B cell (primary cell): ENCODE data around the gene SEMA4F. TPM values are rescaled to one million over a fixed set of nuclear protein-coding genes. Genes with fewer than 3 reads are reported as not detected.

Experiments used
- ATAC-seq: fragments of 200-7000 bp; cut with Tn5 transposase; one replicate; pipeline ENCODE4 v1.10.0; 2021; ENCODE audit warnings: low read depth, mild to moderate bottlenecking, moderate number of reproducible peaks, moderate library complexity
- CTCF ChIA-PET: fragments of 350-600 bp; sonication (Branson Sonifier 250); formaldehyde crosslinking; loops from one replicate; lab custom pipeline; 2021; ENCODE audit warnings: antibody characterized with exemption, inconsistent platforms; lab: Charles Lee
- POLR2A ChIA-PET: fragments of 350-600 bp; sonication (Branson Sonifier 250); formaldehyde crosslinking; loops from one replicate; lab custom pipeline; 2021; ENCODE audit warnings: antibody characterized with exemption; lab: Charles Lee
- DNase-seq: peaks from one replicate; pipeline ENCODE4 v3.0.0; 2013
- H2AFZ ChIP-seq: 2 replicates; pipeline ENCODE4 v1.6.1; 2012; ENCODE audit warnings: mild to moderate bottlenecking, low read depth, low read length; ENCODE audit not compliant: insufficient read depth, poor library complexity, severe bottlenecking
- H3K27ac ChIP-seq, 2 donors: 1 replicate in 1 of 2; 2 replicates in 1 of 2; pipeline ENCODE4 v1.5.1; 2012 to 2013; ENCODE audit warnings: low read length in 2 of 2, mild to moderate bottlenecking in 2 of 2, moderate library complexity in 1 of 2
- H3K27me3 ChIP-seq, 4 experiments: fragments of 200-600 bp in 1 of 4; sonication (generic) in 1 of 4; replicated peaks in 1 of 4; 1 replicate in 2 of 4; 2 replicates in 2 of 4; pipeline versions ENCODE4 v1.6.1 to v1.7.0; 2013 to 2016; ENCODE audit warnings: low read length in 3 of 4, mild to moderate bottlenecking in 2 of 4, mixed read lengths in 1 of 4, moderate library complexity in 1 of 4; ENCODE audit not compliant: insufficient read depth in 4 of 4, control insufficient read depth in 3 of 4; ENCODE audit errors: control extremely low read depth in 1 of 4
- H3K36me3 ChIP-seq, 2 experiments: replicated peaks in 1 of 2; 1 replicate in 1 of 2; 2 replicates in 1 of 2; pipeline versions ENCODE4 v1.6.1 to v1.7.1; 2013; ENCODE audit warnings: low read length in 1 of 2; ENCODE audit not compliant: insufficient read depth in 2 of 2, control insufficient read depth in 1 of 2; ENCODE audit errors: control extremely low read depth in 1 of 2, extremely low read depth in 1 of 2
- H3K4me1 ChIP-seq, 2 donors: fragments of 200-600 bp in 1 of 2; sonication (generic) in 1 of 2; 1 replicate in 1 of 2; 2 replicates in 1 of 2; pipeline versions ENCODE4 v1.5.1 to v1.6.1; 2013 to 2017; ENCODE audit warnings: low read length in 2 of 2; ENCODE audit not compliant: control insufficient read depth in 2 of 2, insufficient read depth in 2 of 2
- H3K4me2 ChIP-seq: replicated peaks from 2 replicates; pipeline ENCODE3; 2012; ENCODE audit warnings: mild to moderate bottlenecking, low read depth, low read length; ENCODE audit not compliant: poor library complexity, severe bottlenecking
- H3K4me3 ChIP-seq, 5 experiments: fragments of 200-600 bp in 1 of 5; sonication (generic) in 1 of 5; 1 replicate in 3 of 5; 2 replicates in 2 of 5; pipeline versions ENCODE4 v1.5.1 to v1.7.0; 2011 to 2016; ENCODE audit warnings: low read length in 4 of 5, mild to moderate bottlenecking in 4 of 5, low read depth in 2 of 5, control low read depth in 1 of 5, moderate library complexity in 1 of 5; ENCODE audit not compliant: insufficient read depth in 1 of 5; ENCODE audit errors: control extremely low read depth in 1 of 5, extremely low read depth in 1 of 5
- H3K79me2 ChIP-seq: fragments of 200-600 bp; sonication (generic); one replicate; pipeline ENCODE4 v1.6.0; 2016; ENCODE audit warnings: low read length; ENCODE audit not compliant: control insufficient read depth, insufficient read depth
- H3K9ac ChIP-seq: fragments of 200-600 bp; sonication (generic); 2 replicates; pipeline ENCODE4 v1.6.1; 2017; ENCODE audit warnings: mild to moderate bottlenecking, low read length, moderate library complexity
- H3K9me3 ChIP-seq, 3 donors: one replicate each; pipeline versions ENCODE4 v1.6.1 to v1.7.1; 2013; ENCODE audit warnings: low read length in 2 of 3; ENCODE audit not compliant: control insufficient read depth in 2 of 3, insufficient read depth in 1 of 3; ENCODE audit errors: control extremely low read depth in 1 of 3
- H4K20me1 ChIP-seq: 2 replicates; pipeline ENCODE4 v1.6.0; 2012; ENCODE audit warnings: mild to moderate bottlenecking, low read length; ENCODE audit not compliant: insufficient read depth, control insufficient read depth, poor library complexity, severe bottlenecking
- H3K27ac Mint-ChIP-seq: one replicate; pipeline ENCODE4 v1.8.0; 2021; ENCODE audit warnings: mixed read lengths
- H3K27me3 Mint-ChIP-seq: one replicate; pipeline ENCODE4 v1.8.0; 2021; ENCODE audit warnings: mixed read lengths
- H3K4me1 Mint-ChIP-seq: one replicate; pipeline ENCODE4 v1.8.0; 2021; ENCODE audit warnings: mixed read lengths
- H3K4me3 Mint-ChIP-seq: one replicate; pipeline ENCODE4 v1.8.0; 2021; ENCODE audit warnings: mixed read lengths
- H3K9me3 Mint-ChIP-seq: one replicate; pipeline ENCODE4 v1.8.0; 2022; ENCODE audit warnings: mixed read lengths; ENCODE audit not compliant: insufficient read depth
- CTCF ChIP-seq: fragments of 200-600 bp; IDR thresholded peaks from one replicate; pipeline ENCODE4 v1.8.0; 2022; ENCODE audit warnings: antibody characterized with exemption, mild to moderate bottlenecking
- EZH2 ChIP-seq: IDR thresholded peaks from 2 replicates; pipeline ENCODE4 v1.6.1; 2012; ENCODE audit warnings: borderline replicate concordance, low read depth, mild to moderate bottlenecking, moderate library complexity, low read length; ENCODE audit not compliant: insufficient read depth, poor library complexity, severe bottlenecking
- WGBS: methylation state at CpG from one replicate; pipeline ENCODE4 v1.1.5; 2013; ENCODE audit warnings: missing lambda C conversion rate; ENCODE audit not compliant: insufficient coverage; 5-methylcytosine and 5-hydroxymethylcytosine counted together
- intact Hi-C: fragments of 100-400 bp; cut with micrococcal nuclease; formaldehyde crosslinking; loops from one replicate; pipeline ENCODE4 v1.10.0; 2022
- polyA plus RNA-seq: library from polyadenylated mRNA; depleted of rRNA; stranded (reverse); fragments of >200 nt; gene quantifications from 2 replicates; pipeline ENCODE4 v1.2.3, GENCODE V29; 2012
- total RNA-seq, 2 donors: library from RNA; stranded (reverse); fragments of 120-200 nt in 1 of 2; gene quantifications; 1 replicate in 1 of 2; 2 replicates in 1 of 2; pipeline versions ENCODE4 v1.2.3 to v1.2.4, GENCODE V29; 2013 to 2022

Gene SEMA4F
- total and polyA plus RNA-seq, 2 donors (not counting 1 experiment from before 2014, with no cell fraction given) = 5.4 to 19.3 TPM

GRCh38 chr2:74682501-74682900 lies 28.5 kb downstream of the SEMA4F start:
- H3K27me3 Mint-ChIP-seq = no peaks in the 10 kb centered on the region
- no peak overlapping the region for H3K4me3 ChIP-seq
- H3K27ac ChIP-seq = no peak overlapping the region
- H3K9ac ChIP-seq = no peak overlapping the region
- H3K36me3 ChIP-seq = peaks cover 0 to 3% of the 10 kb centered on the region in 2 experiments
- ChIA-PET CTCF (no interaction called here), POLR2A (no interaction called here)
- H3K27ac Mint-ChIP-seq = no peak overlapping the region
- no peaks in the 10 kb centered on the region for H3K4me1 ChIP-seq
- no peaks in the 10 kb centered on the region for H3K79me2 ChIP-seq
- TF ChIP-seq CTCF = no peak
- no peak for TF ChIP-seq EZH2
- ATAC-seq = no peak
- H3K4me3 Mint-ChIP-seq = no peak overlapping the region
- no peak for DNase-seq
- no peak overlapping the region for H3K4me2 ChIP-seq
- intact Hi-C loops = no loop called here
- no peaks in the 10 kb centered on the region for H4K20me1 ChIP-seq
- no peaks in the 10 kb centered on the region for H3K9me3 Mint-ChIP-seq
- H2AFZ ChIP-seq = no peak overlapping the region
- no peaks in the 10 kb centered on the region for H3K9me3 ChIP-seq
- H3K4me1 Mint-ChIP-seq = no peaks in the 10 kb centered on the region
- H3K27me3 ChIP-seq = no peaks in the 10 kb centered on the region

DNA sequence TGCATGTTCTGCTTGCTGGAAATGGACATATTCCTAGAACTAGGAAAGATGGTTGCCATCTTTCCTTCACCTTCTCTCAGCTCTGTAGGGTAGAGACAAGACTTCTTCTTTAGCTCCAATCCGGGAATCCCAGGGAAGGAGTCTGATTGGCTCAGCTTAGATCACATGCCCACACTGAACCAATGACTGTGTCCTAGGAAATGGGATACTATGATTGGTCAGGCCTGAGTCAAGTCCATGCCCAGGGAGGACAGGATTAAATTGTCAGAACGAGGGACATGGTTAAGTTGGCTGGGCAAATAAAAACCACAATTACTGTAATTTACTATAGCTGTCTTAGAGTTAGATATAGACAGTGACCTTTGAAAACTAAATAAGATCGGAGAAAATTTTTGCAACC lies 31.4 kb downstream of the SEMA4F start:
- WGBS = 100% methylated on average over 1 of the region's 3 CpGs

More for the DNA sequence above, 31.4 kb downstream of the SEMA4F start:
- DNase-seq (no peak), ATAC-seq (no peak)
- Histone ChIP-seq H3K4me1 (no peaks in the 10 kb centered on the region), H3K9me3 (no peaks in the 10 kb centered on the region), H3K27ac (no peak overlapping the region), H3K4me3 (no peak overlapping the region), H3K4me2 (no peak overlapping the region), H3K27me3 (no peaks in the 10 kb centered on the region), H3K9ac (no peak overlapping the region), H3K79me2 (no peaks in the 10 kb centered on the region), H2AFZ (no peak overlapping the region), H4K20me1 (no peaks in the 10 kb centered on the region), H3K36me3 (no peaks in the 10 kb centered on the region)
- ChIA-PET POLR2A (no interaction called here), CTCF (interaction anchor here (0.8 kb wide), 1 partner anchor 9 kb away, joined by 3 read pairs; no protein-coding TSS in a partner anchor)
- no peak overlapping the region for H3K4me3 Mint-ChIP-seq
- H3K27me3 Mint-ChIP-seq = peaks cover 6% of the 10 kb centered on the region
- H3K9me3 Mint-ChIP-seq = no peaks in the 10 kb centered on the region
- H3K27ac Mint-ChIP-seq = no peak overlapping the region
- intact Hi-C loops = no loop called here
- H3K4me1 Mint-ChIP-seq = no peaks in the 10 kb centered on the region
- TF ChIP-seq CTCF (no peak), EZH2 (no peak)
